ENCODE measurements around the gene SIDT2. TPM values are rescaled to one million over a fixed set of nuclear protein-coding genes. Genes with fewer than 3 reads are reported as not detected.
A peak's percentile ranks its signal among the peaks of the same experiment; 100 is the strongest.

Gene SIDT2
- total RNA-seq, 2 experiments from 2014 or later: 16.6 to 17.3 TPM

- Mint-ChIP-seq H3K4me1 (ENCODE audit: low read depth) (peaks cover 12% of the 10 kb centered on the region), H3K4me3 (no peak overlapping the region), H3K27me3 (no peaks in the 10 kb centered on the region), H3K27ac (peak overlapping the region; percentile 68), H3K9me3 (no peaks in the 10 kb centered on the region), H3K36me3 (ENCODE audit: low read depth) (peaks cover 19% of the 10 kb centered on the region)
- ATAC-seq (no peak), DNase-seq (no peak)
- ChIA-PET POLR2A (interaction anchor here (2.3 to 2.9 kb wide), 2 partner anchors 11 to 16 kb away, joined by 6 to 7 read pairs; partner anchors contain the start of gene PAFAH1B2), CTCF (interaction anchor here (1.0 to 1.7 kb wide), 4 partner anchors 11 to 66 kb away, joined by 3 to 6 read pairs (median 4); partner anchors contain the start of gene PAFAH1B2)
- intact Hi-C loops (cut with micrococcal nuclease): no loop called here
- TF ChIP-seq CTCF (IDR thresholded peaks at IDR 0.05): no peak
These were observed 17.7 kb upstream of the SIDT2 start for GRCh38 chr11:117160826-117161225.

GRCh38 chr11:117166491-117166890, 12.1 kb upstream of the SIDT2 start:
- ATAC-seq: no peak
- Mint-ChIP-seq H3K27me3 (no peaks in the 10 kb centered on the region), H3K36me3 (ENCODE audit: low read depth) (peaks cover 23% of the 10 kb centered on the region), H3K4me3 (no peak overlapping the region), H3K9me3 (no peaks in the 10 kb centered on the region), H3K27ac (peak overlapping the region; percentile 12), H3K4me1 (ENCODE audit: low read depth) (peaks cover 1% of the 10 kb centered on the region)
- TF ChIP-seq CTCF (IDR thresholded peaks at IDR 0.05): no peak
- intact Hi-C loops (cut with micrococcal nuclease): no loop called here
- DNase-seq: no peak
- ChIA-PET POLR2A (interaction anchor here (0.8 to 2.1 kb wide), 3 partner anchors 9 to 37 kb away, joined by 3 to 6 read pairs (median 4); partner anchors contain the start of gene PAFAH1B2), CTCF (interaction anchor here (1.5 to 1.8 kb wide), 3 partner anchors 9 to 61 kb away, joined by 4 to 5 read pairs (median 4); no protein-coding TSS in a partner anchor)

GRCh38 chr11:117169736-117170135, 8.8 kb upstream of the SIDT2 start:
- peaks cover 17% of the 10 kb centered on the region for H3K36me3 Mint-ChIP-seq (ENCODE audit: low read depth)

GRCh38 chr11:117170210-117170609, 8.3 kb upstream of the SIDT2 start:
- intact Hi-C loops (cut with micrococcal nuclease): no loop called here
- ATAC-seq (no peak), DNase-seq (no peak)
- POLR2A ChIA-PET: interaction anchor here (0.9 to 1.6 kb wide), 4 partner anchors 9 to 35 kb away, joined by 3 to 5 read pairs (median 4); partner anchors contain the start of gene PAFAH1B2
- H3K36me3 Mint-ChIP-seq (ENCODE audit: low read depth): peaks cover 17% of the 10 kb centered on the region
- H3K4me3 Mint-ChIP-seq: no peak overlapping the region
- TF ChIP-seq CTCF (IDR thresholded peaks at IDR 0.05): no peak
- no peaks in the 10 kb centered on the region for H3K9me3 Mint-ChIP-seq
- H3K27me3 Mint-ChIP-seq: no peaks in the 10 kb centered on the region
- H3K27ac Mint-ChIP-seq: no peak overlapping the region
- H3K4me1 Mint-ChIP-seq (ENCODE audit: low read depth): peaks cover 11% of the 10 kb centered on the region
- CTCF ChIA-PET: interaction anchor here (0.6 to 3.6 kb wide), 3 partner anchors 8 to 26 kb away, joined by 4 to 27 read pairs (median 6); partner anchors contain the start of genes PAFAH1B2 and SIDT2

More at GRCh38 chr11:117169736-117170135, 8.8 kb upstream of the SIDT2 start:
- TF ChIP-seq CTCF (IDR thresholded peaks at IDR 0.05): no peak
- POLR2A ChIA-PET: interaction anchor here (0.9 to 1.2 kb wide), 3 partner anchors 11 to 36 kb away, joined by 3 to 5 read pairs (median 4); partner anchors contain the start of gene PAFAH1B2
- intact Hi-C loops (cut with micrococcal nuclease): no loop called here
- ATAC-seq (no peak), DNase-seq (no peak)
- Mint-ChIP-seq H3K27me3 (no peaks in the 10 kb centered on the region), H3K9me3 (no peaks in the 10 kb centered on the region), H3K4me1 (ENCODE audit: low read depth) (peaks cover 11% of the 10 kb centered on the region), H3K27ac (no peak overlapping the region), H3K4me3 (no peak overlapping the region)
- CTCF ChIA-PET: interaction anchor here (0.6 to 1.3 kb wide), 2 partner anchors 9 to 11 kb away, joined by 4 to 9 read pairs; partner anchors contain the start of gene SIDT2

- ChIA-PET CTCF (interaction anchor here (1.4 to 3.6 kb wide), 3 partner anchors 10 to 335 kb away, joined by 3 to 27 read pairs (median 6); partner anchors contain the start of gene PAFAH1B2), POLR2A (interaction anchor here (1.2 to 1.6 kb wide), 3 partner anchors 8 to 23 kb away, joined by 5 to 6 read pairs (median 5); no protein-coding TSS in a partner anchor)
- peaks cover 13% of the 10 kb centered on the region for H3K36me3 Mint-ChIP-seq (ENCODE audit: low read depth)
- ATAC-seq: no peak
- H3K4me3 Mint-ChIP-seq: no peak overlapping the region
- no peaks in the 10 kb centered on the region for H3K27me3 Mint-ChIP-seq
- no peak for DNase-seq
- intact Hi-C loops (cut with micrococcal nuclease): no loop called here
- H3K4me1 Mint-ChIP-seq (ENCODE audit: low read depth): peaks cover 11% of the 10 kb centered on the region
- TF ChIP-seq CTCF (IDR thresholded peaks at IDR 0.05): no peak
- no peaks in the 10 kb centered on the region for H3K9me3 Mint-ChIP-seq
- no peak overlapping the region for H3K27ac Mint-ChIP-seq
These were observed 7.5 kb upstream of the SIDT2 start for GRCh38 chr11:117171007-117171403.

Measured in activated CD8-positive, alpha-beta T cell treated with anti-CD3 and anti-CD28 coated beads for 36 hours (primary cell).